ENCODE data around the gene ADCY2.

DNA sequence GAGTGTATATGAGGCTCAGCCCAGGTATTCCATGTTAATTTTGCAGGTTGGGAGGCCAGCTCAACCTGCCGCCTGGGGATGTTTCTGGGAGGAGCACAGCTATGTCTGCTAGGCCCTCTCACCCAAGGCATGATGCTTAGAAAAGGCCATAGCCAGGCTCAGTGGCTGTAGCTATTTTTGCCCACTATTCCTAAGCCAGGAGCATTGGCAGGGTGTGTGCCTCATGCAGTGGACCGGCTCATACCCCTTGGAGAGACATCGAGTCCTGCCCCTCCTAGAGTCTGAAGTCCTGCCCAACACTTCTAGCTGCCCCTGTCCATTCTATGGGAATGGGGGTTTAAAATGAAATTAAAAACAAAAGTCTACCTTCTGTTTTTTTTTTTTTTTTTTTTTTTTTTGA, 22.3 kb downstream of the ADCY2 start:
- no peak for TF ChIP-seq EZH2 (IDR thresholded peaks at IDR 0.05; ENCODE audit: borderline replicate concordance, low read depth, low read length, poor library complexity, severe bottlenecking)
- TF ChIP-seq, protein P1, sequence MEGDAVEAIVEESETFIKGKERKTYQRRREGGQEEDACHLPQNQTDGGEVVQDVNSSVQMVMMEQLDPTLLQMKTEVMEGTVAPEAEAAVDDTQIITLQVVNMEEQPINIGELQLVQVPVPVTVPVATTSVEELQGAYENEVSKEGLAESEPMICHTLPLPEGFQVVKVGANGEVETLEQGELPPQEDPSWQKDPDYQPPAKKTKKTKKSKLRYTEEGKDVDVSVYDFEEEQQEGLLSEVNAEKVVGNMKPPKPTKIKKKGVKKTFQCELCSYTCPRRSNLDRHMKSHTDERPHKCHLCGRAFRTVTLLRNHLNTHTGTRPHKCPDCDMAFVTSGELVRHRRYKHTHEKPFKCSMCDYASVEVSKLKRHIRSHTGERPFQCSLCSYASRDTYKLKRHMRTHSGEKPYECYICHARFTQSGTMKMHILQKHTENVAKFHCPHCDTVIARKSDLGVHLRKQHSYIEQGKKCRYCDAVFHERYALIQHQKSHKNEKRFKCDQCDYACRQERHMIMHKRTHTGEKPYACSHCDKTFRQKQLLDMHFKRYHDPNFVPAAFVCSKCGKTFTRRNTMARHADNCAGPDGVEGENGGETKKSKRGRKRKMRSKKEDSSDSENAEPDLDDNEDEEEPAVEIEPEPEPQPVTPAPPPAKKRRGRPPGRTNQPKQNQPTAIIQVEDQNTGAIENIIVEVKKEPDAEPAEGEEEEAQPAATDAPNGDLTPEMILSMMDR (conservative IDR thresholded peaks at IDR 0.05; ENCODE audit: low read depth, low read length): no peak
